ENCODE data around the gene KRT33B.
"Not testable (repeated sequence)": the region's sequence is repeated elsewhere in the genome, so short reads cannot be mapped to it uniquely, and the experiment has no call there.

The KRT33B gene

DNA sequence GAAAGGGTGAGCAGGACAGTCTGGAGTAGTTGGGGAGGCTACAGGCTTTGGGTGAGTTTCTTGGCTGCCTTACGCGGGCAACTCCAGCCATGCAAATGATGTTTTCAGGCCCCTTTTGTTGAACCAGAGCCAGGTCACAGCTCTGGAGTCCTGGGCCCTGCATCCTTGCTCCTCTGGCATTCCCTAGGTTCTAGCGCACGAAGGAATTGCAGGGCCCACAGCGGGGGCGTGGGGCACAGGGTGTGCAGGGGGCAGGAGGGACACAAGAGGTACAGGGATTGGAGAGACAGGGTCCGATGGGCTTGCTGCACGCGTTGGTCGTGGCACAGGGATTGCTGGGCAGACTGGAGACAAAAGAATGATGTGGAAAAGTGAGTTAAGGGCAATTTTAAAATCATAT is 24.2 kb upstream of the KRT33B start:
- DNase-seq (ENCODE audit: low read depth in 3 of 3), result no peak

DNA sequence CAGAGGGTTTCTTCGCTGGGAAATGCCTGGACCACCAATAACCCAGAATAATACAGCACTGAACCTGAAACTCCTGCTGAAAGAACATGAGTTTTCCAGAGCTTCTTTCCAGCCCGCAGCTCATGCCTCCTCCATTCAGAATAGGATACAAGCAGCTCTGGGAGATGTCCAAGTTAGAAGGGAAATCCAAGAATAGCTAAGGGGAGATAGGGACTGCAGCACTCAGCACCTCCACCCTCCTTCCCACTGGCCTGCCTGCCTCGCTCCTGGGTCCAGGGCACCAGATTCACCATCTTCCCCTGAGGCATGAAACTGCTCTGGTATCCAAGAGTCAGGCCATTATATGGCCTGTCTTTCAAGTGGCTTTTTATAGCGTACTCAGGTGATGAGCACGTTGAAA is 23.7 kb upstream of the KRT33B start:
- DNase-seq (ENCODE audit: low read depth in 3 of 3), result no peak

GRCh38 chr17:41392278-41392677 is 22.7 kb upstream of the KRT33B start:
- DNase-seq (ENCODE audit: low read depth in 3 of 3), result no peak

- no peak for DNase-seq (ENCODE audit: low read depth in 3 of 3)
These were observed 21.9 kb upstream of the KRT33B start for GRCh38 chr17:41391535-41391934.

DNA sequence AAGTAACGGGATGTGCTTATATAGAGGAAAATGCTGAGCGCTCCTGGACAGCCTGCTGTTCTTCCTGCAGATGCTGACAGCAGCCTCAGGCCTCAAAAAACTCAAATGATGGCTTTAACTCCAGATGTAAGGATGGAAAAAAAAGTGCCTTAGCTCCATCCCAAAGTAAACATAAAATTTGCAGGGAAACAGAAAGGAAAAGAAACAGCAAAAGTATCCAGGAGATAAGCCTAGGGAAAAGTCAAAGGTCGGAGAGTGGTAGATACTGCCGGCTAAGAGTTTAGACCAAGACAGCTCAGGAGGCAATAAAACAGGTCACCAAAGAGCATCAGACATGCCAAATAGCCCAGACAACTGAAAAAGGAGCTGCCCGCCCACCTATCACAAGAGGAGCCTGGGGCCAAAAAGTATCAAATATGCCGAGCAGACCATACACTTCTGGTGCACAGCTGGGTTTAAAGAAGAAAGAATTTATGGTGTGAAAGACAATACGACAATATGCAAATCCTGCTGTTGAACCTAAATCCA is 20.9 kb upstream of the KRT33B start:
- DNase-seq (ENCODE audit: low read depth in 3 of 3), result no peak

DNA sequence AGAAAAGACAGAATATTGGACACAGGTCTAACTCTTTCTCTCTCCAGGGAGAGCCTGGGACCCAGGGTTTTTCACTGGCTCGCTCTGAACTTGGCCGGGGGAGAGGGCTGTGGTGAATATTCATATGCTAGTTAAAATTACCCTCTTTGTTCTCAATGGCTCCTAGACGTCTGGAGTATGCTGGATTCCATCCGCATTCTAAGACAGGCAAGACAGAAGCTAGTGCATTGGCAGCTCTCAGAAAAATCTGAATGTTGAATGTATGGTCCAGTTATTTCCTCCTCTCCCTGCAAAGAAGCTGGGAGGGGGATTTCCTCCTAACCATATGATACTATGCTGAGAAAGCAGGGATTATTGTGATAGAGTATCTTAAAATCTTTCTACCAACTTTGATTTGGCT is 18.1 kb upstream of the KRT33B start:
- DNase-seq (ENCODE audit: low read depth in 3 of 3), result no peak

- DNase-seq (ENCODE audit: low read depth in 3 of 3), result no peak
These were observed 16.6 kb upstream of the KRT33B start for GRCh38 chr17:41386227-41386626.

GRCh38 chr17:41383690-41384089 is 14.1 kb upstream of the KRT33B start:
- DNase-seq (ENCODE audit: low read depth in 3 of 3), result no peak

GRCh38 chr17:41382394-41382793 is 12.8 kb upstream of the KRT33B start:
- no peak for DNase-seq (ENCODE audit: low read depth in 3 of 3)

DNA sequence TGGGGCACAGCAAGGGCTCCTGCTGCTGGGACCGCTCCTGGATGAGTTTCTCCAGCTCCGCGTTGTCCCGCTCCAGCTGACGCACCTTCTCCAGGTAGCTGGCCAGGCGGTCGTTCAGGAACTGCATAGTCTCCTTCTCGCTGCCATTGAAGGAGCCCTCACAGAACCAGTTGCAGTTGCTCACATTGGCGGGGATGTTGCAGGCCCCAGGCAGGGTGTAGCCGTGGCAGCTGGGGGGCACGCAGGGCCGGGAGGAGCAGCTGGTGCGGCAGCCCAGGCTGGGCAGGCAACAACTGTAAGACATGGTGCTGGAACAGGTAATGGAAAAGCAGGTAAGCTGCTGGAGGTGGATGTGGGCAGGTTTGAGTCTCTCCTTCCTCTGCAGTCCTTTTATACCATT is 12.3 kb upstream of the KRT33B start, which contains the start of gene KRT34:
KRT34 (minus strand) TSS at position 364 of the 400 bp plus-strand sequence; CDS start at position 304, 60 bp downstream.
- not testable (repeated sequence) for DNase-seq (ENCODE audit: low read depth in 3 of 3)

- DNase-seq (ENCODE audit: low read depth in 3 of 3), result not testable (repeated sequence)
These were observed 10.5 kb upstream of the KRT33B start for GRCh38 chr17:41380091-41380490.

GRCh38 chr17:41377546-41377945 is 7.9 kb upstream of the KRT33B start:
- no peak for DNase-seq (ENCODE audit: low read depth in 3 of 3)

DNA sequence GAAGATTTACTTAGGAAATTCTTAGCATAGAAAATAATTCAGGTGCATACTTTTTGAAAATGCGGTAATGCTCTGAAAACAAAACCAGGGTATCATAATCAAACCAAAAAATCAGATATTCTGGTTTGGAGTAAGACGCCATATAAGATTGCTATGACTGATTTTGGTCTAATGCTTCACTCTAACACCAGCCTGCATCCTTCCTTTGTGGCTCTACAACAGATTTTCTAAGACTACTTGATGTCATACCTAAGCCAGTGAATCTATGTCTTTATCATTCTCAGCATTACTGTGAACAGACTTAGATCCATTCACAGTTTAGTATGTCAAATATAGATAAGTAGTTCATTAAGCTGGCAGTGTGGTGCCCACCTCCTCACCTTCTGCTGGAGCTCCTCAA is 590 bp downstream of the KRT33B start:
- no peak for DNase-seq (ENCODE audit: low read depth in 3 of 3)

DNA sequence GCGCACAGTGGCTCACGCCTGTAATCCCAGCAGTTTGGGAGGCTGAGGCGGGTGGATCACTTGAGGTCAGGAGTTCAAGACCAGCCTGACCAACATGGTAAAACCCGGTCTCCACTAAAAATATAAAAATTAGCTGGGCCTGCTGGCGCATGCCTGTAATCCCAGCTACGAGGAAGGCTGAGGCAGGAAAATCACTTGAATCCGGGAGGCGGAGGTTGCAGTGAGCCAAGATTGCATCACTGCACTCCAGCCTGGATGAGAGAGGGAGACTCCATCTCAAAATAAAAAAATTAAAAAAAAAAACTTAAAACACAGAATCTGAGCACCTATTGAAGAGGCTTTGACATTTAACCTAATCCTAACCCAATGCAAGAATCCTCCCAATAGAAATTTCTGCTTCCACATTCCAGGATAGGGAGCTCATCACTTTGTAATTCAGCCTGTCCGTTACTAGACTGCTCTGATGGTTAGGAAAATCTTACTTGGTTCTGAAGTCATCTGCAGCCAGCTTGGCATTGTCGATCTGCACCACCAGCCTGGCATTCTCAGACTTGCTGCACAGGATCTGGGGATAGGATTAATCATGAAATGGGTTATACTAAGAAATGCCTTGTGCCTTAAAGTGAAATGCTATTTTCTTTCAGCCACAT is 2.1 kb downstream of the KRT33B start:
- no peak for DNase-seq (ENCODE audit: low read depth in 3 of 3)

DNA sequence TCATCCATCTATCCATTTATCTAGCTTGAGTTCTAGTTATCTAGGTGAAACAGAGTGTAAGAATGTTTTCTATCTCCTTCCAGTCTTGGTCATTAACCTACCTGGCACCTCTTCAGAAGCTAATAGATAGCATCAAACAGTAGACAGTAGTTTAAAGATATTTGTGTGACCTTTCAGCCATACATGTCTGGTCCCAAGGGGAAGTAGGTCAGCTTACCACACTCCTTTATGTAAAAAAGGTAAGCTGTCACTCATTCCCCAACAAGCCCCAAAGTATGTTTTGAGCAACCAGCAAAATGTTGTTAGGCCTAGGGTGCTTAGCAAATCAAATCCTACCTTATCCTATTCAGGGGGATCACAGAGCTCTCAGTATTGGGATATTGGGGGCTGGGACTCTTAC is 3.5 kb downstream of the KRT33B start:
- no peak for DNase-seq (ENCODE audit: low read depth in 3 of 3)

GRCh38 chr17:41363881-41364280 is 5.7 kb downstream of the KRT33B start:
- DNase-seq (ENCODE audit: low read depth in 3 of 3), result no peak

DNA sequence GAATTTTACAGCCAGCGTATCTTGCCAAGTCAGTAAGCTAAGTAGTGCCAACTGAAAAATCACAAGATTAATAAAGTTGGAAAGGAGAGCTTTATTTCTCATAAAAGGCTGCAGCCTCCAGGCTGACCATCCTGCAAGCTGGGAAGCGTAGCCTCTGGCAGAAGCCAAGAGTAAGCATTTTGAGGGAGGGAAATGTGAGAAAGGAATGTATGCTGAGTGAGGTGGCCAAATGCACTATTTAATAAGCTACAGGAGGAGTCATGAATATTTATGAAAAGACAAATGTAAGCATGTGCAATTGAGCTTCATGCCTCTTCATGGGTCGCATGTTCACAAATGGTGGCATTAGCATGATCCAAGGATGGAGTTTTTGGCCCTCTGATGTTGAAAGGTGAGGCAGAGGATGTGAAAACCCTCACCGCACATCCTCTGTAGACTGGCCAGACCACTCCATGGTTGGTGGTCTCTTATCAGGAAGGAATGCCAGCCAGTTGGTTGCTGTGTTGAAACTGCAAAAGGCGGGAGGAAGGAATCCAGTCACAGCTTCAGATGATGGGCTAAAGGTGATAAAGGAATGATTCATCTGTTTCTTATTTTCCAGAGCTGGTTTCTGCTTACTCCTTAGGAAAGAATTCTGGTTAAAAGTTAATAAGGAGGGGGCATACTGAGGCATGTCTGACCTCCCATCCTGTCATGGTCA is 9.2 kb downstream of the KRT33B start:
- DNase-seq (ENCODE audit: low read depth in 3 of 3), result no peak

GRCh38 chr17:41354536-41354935 is 15.1 kb downstream of the KRT33B start:
- DNase-seq (ENCODE audit: low read depth in 3 of 3), result no peak

- DNase-seq (ENCODE audit: low read depth in 3 of 3), result no peak
These were observed 16.8 kb downstream of the KRT33B start for GRCh38 chr17:41352597-41353366.

DNA sequence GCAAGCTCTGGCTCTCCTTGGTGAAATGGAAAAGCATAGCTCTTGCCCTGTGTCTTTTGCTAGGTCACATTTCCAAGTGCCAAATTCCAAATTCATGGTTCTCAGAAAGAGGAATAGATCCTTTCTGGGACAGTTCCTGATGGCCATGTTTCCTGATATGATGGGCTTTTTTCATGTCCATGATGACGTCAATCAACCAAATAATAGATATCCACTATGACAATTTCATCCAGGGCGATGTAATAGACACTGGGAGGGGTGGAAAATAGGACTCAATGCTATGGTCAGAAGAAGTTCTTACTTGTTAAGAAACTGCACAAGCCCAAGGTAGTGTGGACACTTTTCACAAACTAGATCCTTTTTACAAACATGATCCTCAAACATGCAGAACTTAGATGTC is 18.4 kb downstream of the KRT33B start:
- DNase-seq (ENCODE audit: low read depth in 3 of 3), result no peak

GRCh38 chr17:41350381-41350878 is 19.2 kb downstream of the KRT33B start, which contains the start of gene KRT33A:
Gene KRT33A, minus strand, starts transcription at chr17:41350828. Its CDS starts 61 bp downstream, at chr17:41350767.
- not testable (repeated sequence) for DNase-seq (ENCODE audit: low read depth in 3 of 3)
